GM19468 (cell line): ENCODE results near the gene PSMB4.
"Not testable (repeated sequence)": the region's sequence is repeated elsewhere in the genome, so short reads cannot be mapped to it uniquely, and the experiment has no call there.

Source experiments
- ATAC-seq: cut with Tn5 transposase; IDR thresholded peaks from one replicate; pipeline ENCODE4 v1.9.1; 2021; ENCODE audit warnings: mild to moderate bottlenecking, moderate library complexity, moderate number of reproducible peaks; ENCODE audit not compliant: unreplicated experiment; ENCODE audit errors: extremely low read depth

PSMB4 gene

DNA sequence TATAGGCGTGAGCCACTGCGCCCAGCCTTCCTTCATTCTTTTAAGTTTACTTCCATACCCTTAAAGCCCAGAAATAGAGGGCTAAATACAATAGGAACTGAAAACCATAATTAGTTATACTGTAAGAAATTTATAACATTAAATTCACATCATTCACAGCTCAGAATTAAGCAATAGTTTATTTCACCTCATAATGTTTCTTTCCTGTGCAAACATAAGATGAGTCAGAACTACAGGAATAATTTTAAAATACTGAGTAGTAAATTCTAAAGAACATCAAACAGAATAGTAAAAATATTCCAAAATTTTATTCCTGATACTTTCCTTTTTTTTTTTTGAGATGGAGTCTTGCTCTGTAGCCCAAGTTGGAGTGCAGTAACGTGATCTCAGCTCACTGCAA is 35.8 kb downstream of the PSMB4 start:
- no peak for ATAC-seq

GRCh38 chr1:151436985-151437384 is 37.6 kb downstream of the PSMB4 start:
- no peak for ATAC-seq

DNA sequence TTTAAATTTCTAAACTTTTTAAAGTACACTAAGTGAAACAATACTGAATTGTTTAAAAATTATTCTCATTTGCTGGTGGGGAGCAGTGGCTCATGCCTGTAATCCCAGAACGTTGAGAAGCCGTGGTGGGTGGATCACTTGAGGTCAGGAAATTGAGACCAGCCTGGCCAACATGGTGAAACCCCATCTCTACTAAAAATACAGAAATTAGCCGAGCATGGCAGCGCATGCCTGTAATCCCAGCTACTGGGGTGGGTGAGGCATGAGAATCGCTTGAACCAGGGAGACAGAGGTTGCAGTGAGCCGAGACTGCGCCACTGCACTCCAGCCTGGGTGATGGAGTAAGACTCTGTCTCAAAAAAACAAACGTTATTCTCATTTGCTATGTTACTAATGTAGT is 38.0 kb downstream of the PSMB4 start:
- ATAC-seq = not testable (repeated sequence)

DNA sequence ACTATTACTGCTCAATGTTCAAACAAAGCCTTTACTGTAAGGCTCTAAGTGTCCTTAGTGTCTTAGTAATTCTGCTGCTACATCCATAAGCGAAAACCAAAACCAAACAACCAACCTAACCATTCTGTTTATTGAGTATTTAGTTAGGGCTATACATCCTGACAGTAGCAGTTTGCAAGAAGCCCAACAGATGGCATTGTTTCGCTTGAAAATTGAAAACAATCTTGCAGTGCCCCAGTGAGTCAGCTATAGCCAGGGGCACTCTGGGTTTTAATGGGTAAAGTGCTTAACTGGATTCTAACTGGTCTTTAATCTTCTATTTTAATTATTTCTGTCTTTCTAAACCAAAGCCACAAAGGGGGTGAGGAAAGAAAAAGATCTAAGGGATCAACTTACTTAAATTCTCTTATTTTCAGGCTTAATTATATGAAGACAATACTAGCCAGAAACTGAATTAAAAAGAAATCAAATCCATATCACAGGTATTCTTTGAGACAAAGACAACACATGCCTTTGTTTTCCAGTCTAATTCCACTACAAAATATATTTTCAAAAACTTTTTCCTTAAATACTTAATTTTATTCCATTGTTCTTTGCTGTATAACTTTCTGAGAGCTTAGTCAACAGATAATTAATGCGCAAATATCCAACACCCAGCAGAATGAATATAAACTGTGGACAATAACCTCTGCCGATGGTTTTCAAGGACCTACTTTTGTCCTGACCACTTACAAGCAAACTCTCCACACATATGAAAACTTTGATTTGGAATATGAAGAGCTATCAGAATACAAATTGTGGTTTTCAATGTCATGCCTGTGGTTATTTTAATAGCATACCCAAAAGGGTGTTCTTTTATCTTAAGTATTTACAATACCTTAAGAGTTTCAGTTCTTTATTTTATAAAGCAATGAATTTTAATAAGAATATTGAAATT is 44.7 kb downstream of the PSMB4 start:
- ATAC-seq = peak; percentile 27

DNA sequence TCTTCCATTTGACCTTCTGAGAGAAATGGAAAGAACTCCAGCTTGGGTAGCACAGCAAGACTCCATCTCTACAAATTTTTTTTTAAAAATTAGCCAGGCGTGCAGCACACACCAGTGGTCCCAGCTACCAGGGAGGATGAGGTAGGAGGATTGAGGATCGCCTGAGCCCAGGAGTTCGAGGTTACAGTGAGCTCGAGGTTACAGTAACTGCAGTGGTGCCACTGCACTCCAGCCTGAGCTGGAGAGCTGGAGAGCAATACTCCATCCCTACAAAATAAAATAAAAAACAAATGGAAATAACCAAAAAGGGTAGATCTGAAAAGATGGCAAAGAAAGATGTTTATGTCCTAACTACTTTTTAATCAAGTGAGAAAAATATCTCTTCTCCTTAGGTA is 45.4 kb downstream of the PSMB4 start:
- ATAC-seq = no peak

GRCh38 chr1:151447696-151448095 is 48.3 kb downstream of the PSMB4 start:
- no peak for ATAC-seq
